Measurements from ENCODE around the gene LSAMP. TPM values are rescaled to one million over a fixed set of nuclear protein-coding genes. Genes with fewer than 3 reads are reported as not detected.

The LSAMP gene
- total RNA-seq, 1 donor from 2014 or later = 30.1 TPM

DNA sequence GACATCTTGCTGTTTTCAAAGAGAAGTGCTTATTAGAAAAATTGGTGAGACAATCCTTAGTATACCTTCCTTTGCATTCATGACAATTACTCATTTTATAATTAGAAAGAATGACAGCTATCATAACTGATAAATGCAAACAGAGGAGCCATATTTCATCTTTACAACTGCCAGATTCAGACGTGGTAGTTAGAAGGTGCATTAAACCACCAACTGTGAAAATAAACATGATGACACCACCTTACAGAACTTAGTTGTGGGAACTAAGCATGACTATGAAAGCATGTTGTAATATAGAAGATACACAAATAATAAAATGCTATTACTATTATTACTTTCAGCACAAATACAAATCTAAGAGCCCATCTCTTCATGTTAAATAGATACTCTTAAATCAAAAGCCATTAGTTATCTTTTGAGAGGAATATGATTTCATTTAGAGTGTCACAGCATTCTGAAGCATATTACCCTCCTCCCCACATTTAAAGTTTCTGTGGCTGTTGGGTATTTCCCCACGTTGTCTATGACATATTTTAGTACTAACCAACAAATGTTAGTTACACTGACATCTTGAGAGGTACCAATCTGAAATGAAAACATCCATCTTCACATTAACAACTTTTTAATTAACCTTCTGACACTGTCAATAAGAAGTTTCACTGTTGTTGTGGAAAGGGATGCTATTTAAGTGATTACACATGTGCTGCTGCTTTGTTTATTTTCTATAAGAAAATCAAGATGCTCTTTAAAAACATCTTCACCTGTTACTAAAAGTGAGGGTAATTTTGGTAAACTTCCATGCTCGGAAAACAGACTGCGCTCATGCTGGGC lies 163.8 kb downstream of the LSAMP start:
- no peak overlapping the region for H3K4me3 Mint-ChIP-seq
- DNase-seq (ENCODE audit: low spot score in 2 of 2, unreplicated experiment in 2 of 2) = no peak
- H3K4me1 Mint-ChIP-seq = peaks cover 2% of the 10 kb centered on the region
- no peaks in the 10 kb centered on the region for H3K9me3 Mint-ChIP-seq
- no peaks in the 10 kb centered on the region for H3K27me3 Mint-ChIP-seq (ENCODE audit: low read depth)
- no peaks in the 10 kb centered on the region for H3K36me3 Mint-ChIP-seq
- TF ChIP-seq, protein P1, sequence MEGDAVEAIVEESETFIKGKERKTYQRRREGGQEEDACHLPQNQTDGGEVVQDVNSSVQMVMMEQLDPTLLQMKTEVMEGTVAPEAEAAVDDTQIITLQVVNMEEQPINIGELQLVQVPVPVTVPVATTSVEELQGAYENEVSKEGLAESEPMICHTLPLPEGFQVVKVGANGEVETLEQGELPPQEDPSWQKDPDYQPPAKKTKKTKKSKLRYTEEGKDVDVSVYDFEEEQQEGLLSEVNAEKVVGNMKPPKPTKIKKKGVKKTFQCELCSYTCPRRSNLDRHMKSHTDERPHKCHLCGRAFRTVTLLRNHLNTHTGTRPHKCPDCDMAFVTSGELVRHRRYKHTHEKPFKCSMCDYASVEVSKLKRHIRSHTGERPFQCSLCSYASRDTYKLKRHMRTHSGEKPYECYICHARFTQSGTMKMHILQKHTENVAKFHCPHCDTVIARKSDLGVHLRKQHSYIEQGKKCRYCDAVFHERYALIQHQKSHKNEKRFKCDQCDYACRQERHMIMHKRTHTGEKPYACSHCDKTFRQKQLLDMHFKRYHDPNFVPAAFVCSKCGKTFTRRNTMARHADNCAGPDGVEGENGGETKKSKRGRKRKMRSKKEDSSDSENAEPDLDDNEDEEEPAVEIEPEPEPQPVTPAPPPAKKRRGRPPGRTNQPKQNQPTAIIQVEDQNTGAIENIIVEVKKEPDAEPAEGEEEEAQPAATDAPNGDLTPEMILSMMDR (IDR thresholded peaks at IDR 0.05; ENCODE audit: unreplicated experiment) = no peak
- H3K27ac Mint-ChIP-seq = no peak overlapping the region

DNA sequence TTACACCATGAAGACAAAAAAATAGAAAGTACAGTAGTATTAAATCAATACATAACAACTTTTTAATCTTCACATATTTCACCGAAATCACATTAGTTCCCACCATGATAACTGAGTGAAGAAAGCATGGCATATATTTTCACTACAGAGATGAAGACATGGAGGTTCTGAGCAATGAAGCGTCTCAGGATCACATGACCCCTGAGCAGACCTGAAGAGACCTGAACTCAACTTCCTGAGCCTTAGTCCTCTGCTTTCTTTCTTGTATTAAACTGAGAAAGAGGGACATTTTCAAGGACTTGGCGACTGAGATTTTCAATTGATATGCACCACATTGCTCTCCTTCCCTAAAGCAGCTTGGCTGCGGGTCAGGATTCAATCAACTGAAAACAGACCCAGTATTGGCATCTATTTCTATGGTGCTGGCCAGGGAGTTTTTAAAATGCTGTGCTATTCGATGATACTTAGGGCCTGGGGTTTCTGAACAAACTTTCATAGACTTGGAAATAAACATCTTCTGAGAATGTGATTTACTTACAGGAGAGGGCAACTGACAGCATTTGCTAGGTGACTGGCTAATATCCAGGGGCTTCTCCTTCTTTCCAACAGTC lies 165.1 kb downstream of the LSAMP start:
- TF ChIP-seq, protein P1 (IDR thresholded peaks at IDR 0.05; ENCODE audit: unreplicated experiment) = no peak
- H3K9me3 Mint-ChIP-seq = no peaks in the 10 kb centered on the region
- H3K4me1 Mint-ChIP-seq = no peaks in the 10 kb centered on the region
- DNase-seq (ENCODE audit: low spot score in 2 of 2, unreplicated experiment in 2 of 2) = no peak
- H3K27me3 Mint-ChIP-seq (ENCODE audit: low read depth) = peaks cover 3% of the 10 kb centered on the region
- H3K36me3 Mint-ChIP-seq = no peaks in the 10 kb centered on the region
- no peak overlapping the region for H3K4me3 Mint-ChIP-seq
- H3K27ac Mint-ChIP-seq = no peak overlapping the region

DNA sequence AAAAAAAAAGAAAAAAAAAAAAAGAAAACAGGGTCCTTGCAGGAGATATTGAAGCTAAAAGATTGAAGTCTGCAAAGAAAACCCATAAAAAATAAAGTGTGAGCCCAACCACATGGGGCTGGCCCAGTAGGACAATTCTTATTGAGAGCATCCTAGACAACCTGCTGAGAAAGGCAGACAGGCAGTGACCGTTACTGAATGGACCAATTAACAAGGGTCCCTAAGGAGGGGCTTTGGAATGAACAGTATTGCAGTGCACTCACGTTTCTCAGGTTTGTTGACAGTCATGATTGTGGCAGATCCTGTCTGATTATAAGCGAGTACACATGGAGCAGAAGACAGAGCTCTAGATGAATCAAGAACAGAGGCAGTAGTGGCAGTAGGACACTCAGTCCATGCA lies 168.6 kb downstream of the LSAMP start:
- Mint-ChIP-seq H3K27me3 (ENCODE audit: low read depth) (peaks cover 3% of the 10 kb centered on the region), H3K36me3 (no peaks in the 10 kb centered on the region), H3K4me3 (no peak overlapping the region), H3K27ac (no peak overlapping the region), H3K9me3 (no peaks in the 10 kb centered on the region), H3K4me1 (peaks cover 3% of the 10 kb centered on the region)
- no peak for DNase-seq (ENCODE audit: low spot score in 2 of 2, unreplicated experiment in 2 of 2)
- TF ChIP-seq, protein P1 (IDR thresholded peaks at IDR 0.05; ENCODE audit: unreplicated experiment) = no peak

DNA sequence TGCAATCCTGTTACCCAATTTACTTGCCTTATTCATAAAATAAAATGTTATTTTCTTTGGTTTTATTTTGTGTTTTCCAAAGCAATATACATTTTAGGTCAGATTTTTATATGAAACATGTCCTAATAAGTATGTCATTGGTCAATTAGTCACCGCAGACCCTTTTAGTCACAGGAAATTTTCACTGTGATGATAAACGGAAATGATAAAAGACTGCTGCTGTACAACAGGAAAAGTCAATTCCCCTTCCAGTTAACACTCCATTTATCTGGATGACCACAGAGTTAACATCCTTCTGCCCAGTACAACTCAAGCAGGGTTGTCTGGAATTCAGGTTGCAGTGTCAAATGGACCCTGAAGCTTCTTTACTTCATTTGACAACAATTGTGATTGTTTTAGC lies 175.2 kb downstream of the LSAMP start:
- DNase-seq (ENCODE audit: low spot score in 2 of 2, unreplicated experiment in 2 of 2) = no peak
- no peaks in the 10 kb centered on the region for H3K9me3 Mint-ChIP-seq
- peaks cover 17% of the 10 kb centered on the region for H3K4me1 Mint-ChIP-seq
- H3K27me3 Mint-ChIP-seq (ENCODE audit: low read depth) = no peaks in the 10 kb centered on the region
- TF ChIP-seq, protein P1 (IDR thresholded peaks at IDR 0.05; ENCODE audit: unreplicated experiment) = no peak
- H3K36me3 Mint-ChIP-seq = no peaks in the 10 kb centered on the region
- H3K27ac Mint-ChIP-seq = no peak overlapping the region
- H3K4me3 Mint-ChIP-seq = no peak overlapping the region

DNA sequence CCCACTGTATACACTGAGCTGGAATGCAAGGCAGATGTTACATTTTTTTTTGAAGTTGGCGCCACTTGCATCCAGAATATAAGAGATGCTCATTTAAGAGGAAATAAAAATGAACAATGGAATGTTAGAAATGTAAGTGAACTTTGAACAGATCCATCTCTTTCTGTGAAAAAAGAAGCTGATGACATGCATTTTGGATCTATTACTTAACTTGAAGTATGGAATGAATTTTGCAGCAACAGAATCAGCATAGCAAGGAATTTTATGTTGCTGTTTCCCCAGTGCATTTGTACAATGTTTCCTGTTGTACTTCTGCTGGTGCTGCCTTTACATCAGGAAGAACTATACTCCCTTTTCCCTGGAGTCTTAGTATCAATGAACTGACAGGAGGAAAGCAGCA lies 178.2 kb downstream of the LSAMP start:
- no peaks in the 10 kb centered on the region for H3K9me3 Mint-ChIP-seq
- TF ChIP-seq, protein P1 (IDR thresholded peaks at IDR 0.05; ENCODE audit: unreplicated experiment) = no peak
- H3K27ac Mint-ChIP-seq = no peak overlapping the region
- peaks cover 24% of the 10 kb centered on the region for H3K4me1 Mint-ChIP-seq
- no peaks in the 10 kb centered on the region for H3K27me3 Mint-ChIP-seq (ENCODE audit: low read depth)
- H3K4me3 Mint-ChIP-seq = no peak overlapping the region
- DNase-seq (ENCODE audit: low spot score in 2 of 2, unreplicated experiment in 2 of 2) = no peak
- no peaks in the 10 kb centered on the region for H3K36me3 Mint-ChIP-seq
